HL-60 (cell line): Measurements from ENCODE around the gene GLCE.

Experiments
- DNase-seq, 2 experiments: peaks; one replicate each; pipeline ENCODE4 v3.0.0-alpha.2; 2010 to 2020; ENCODE audit warnings: low read depth in 1 of 2, low spot score in 1 of 2
- H3K27ac ChIP-seq: fragments of 250-450 bp; sonication (Bioruptor Pico); replicated peaks from 2 replicates; pipeline ENCODE4 v1.5.1; 2020; ENCODE audit warnings: mild to moderate bottlenecking, moderate library complexity
- H3K27me3 ChIP-seq: fragments of 250-450 bp; sonication (Bioruptor Pico); 2 replicates; pipeline ENCODE4 v1.5.1; 2021; ENCODE audit warnings: mild to moderate bottlenecking, moderate library complexity; ENCODE audit not compliant: insufficient read depth, poor library complexity, severe bottlenecking
- H3K4me3 ChIP-seq: replicated peaks from 2 replicates; pipeline ENCODE4 v1.5.1; 2011; ENCODE audit warnings: mild to moderate bottlenecking, control low read depth, low read length; ENCODE audit not compliant: insufficient read depth
- GABPA ChIP-seq: IDR thresholded peaks from 2 replicates; pipeline ENCODE4 v1.6.1; 2012; ENCODE audit warnings: low read depth
- POLR2AphosphoS5 ChIP-seq: IDR thresholded peaks from 2 replicates; pipeline ENCODE4 v1.6.1; 2012; ENCODE audit warnings: low read depth
- SPI1 ChIP-seq: IDR thresholded peaks from 2 replicates; pipeline ENCODE4 v1.6.1; 2012; ENCODE audit warnings: low read depth, mild to moderate bottlenecking, borderline replicate concordance
- TF ChIP-seq, protein P1 (sequence below): IDR thresholded peaks from 2 replicates; pipeline ENCODE4 v1.6.1; 2012; ENCODE audit warnings: low read depth; ENCODE audit not compliant: insufficient replicate concordance
- TF ChIP-seq, protein P2 (sequence below): IDR thresholded peaks from one replicate; pipeline ENCODE4 v1.5.1; 2011; ENCODE audit warnings: low read length, control low read depth, inconsistent platforms; ENCODE audit not compliant: insufficient read depth

GLCE gene

DNA sequence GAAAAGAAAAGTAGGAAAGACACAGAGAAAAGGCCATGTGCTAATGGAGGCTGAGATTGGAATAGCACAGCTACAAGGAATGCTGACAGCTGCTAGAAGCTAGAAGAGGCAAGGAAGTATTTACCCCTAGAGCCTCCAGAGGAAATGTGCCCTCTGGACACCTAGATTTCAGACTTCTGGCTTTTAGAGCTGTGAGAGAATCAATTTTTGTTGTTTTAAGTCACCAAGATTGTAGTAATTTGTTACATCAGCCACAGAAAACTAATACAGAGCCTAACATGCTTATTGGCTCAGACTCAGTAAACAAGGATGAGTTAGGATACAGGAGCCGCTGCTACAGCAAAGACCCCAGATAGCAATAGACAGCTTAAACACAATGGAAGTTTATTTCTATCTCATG, 33.1 kb upstream of the GLCE start:
- no peak overlapping the region for H3K4me3 ChIP-seq
- no peak for DNase-seq
- TF ChIP-seq, protein P1, sequence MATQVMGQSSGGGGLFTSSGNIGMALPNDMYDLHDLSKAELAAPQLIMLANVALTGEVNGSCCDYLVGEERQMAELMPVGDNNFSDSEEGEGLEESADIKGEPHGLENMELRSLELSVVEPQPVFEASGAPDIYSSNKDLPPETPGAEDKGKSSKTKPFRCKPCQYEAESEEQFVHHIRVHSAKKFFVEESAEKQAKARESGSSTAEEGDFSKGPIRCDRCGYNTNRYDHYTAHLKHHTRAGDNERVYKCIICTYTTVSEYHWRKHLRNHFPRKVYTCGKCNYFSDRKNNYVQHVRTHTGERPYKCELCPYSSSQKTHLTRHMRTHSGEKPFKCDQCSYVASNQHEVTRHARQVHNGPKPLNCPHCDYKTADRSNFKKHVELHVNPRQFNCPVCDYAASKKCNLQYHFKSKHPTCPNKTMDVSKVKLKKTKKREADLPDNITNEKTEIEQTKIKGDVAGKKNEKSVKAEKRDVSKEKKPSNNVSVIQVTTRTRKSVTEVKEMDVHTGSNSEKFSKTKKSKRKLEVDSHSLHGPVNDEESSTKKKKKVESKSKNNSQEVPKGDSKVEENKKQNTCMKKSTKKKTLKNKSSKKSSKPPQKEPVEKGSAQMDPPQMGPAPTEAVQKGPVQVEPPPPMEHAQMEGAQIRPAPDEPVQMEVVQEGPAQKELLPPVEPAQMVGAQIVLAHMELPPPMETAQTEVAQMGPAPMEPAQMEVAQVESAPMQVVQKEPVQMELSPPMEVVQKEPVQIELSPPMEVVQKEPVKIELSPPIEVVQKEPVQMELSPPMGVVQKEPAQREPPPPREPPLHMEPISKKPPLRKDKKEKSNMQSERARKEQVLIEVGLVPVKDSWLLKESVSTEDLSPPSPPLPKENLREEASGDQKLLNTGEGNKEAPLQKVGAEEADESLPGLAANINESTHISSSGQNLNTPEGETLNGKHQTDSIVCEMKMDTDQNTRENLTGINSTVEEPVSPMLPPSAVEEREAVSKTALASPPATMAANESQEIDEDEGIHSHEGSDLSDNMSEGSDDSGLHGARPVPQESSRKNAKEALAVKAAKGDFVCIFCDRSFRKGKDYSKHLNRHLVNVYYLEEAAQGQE = no peak
- TF ChIP-seq, protein P2, sequence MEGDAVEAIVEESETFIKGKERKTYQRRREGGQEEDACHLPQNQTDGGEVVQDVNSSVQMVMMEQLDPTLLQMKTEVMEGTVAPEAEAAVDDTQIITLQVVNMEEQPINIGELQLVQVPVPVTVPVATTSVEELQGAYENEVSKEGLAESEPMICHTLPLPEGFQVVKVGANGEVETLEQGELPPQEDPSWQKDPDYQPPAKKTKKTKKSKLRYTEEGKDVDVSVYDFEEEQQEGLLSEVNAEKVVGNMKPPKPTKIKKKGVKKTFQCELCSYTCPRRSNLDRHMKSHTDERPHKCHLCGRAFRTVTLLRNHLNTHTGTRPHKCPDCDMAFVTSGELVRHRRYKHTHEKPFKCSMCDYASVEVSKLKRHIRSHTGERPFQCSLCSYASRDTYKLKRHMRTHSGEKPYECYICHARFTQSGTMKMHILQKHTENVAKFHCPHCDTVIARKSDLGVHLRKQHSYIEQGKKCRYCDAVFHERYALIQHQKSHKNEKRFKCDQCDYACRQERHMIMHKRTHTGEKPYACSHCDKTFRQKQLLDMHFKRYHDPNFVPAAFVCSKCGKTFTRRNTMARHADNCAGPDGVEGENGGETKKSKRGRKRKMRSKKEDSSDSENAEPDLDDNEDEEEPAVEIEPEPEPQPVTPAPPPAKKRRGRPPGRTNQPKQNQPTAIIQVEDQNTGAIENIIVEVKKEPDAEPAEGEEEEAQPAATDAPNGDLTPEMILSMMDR = no peak
- TF ChIP-seq GABPA (no peak), SPI1 (no peak), POLR2AphosphoS5 (no peak)
- no peaks in the 10 kb centered on the region for H3K27me3 ChIP-seq
- H3K27ac ChIP-seq = no peak overlapping the region

DNA sequence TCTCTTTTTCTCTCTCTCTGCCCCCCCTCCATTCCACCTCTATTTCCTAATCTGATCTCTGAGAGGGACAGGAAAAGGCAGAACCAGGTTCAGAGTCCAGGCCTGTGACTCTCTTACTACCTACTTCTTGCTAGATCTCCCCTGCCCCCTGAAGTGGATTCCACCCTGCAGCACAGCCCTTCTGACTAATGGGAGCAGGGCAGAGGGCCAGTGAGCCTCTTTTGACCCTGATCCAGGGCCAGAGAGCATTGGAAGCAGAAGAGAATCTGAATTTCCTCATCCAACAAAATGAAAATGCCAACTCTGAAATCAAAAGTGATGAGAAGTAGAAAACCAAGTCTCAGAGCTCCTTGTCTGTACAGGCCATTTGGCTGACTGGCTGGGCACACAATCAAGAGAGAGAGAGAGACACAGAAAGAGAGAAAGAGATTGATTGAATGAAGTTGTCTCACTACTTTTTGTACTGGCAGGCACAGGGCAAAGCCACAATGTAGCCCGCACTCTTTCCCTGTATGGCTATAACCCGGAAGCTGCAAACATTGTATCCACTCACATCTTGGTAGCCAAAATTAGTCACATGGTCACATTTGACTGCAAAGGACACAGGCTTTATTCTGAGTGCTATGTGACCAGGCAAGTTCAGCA, 31.6 kb upstream of the GLCE start:
- Histone ChIP-seq H3K27me3 (no peaks in the 10 kb centered on the region), H3K27ac (no peak overlapping the region), H3K4me3 (no peak overlapping the region)
- DNase-seq = no peak
- TF ChIP-seq SPI1 (no peak), GABPA (no peak), POLR2AphosphoS5 (no peak)
- TF ChIP-seq, protein P2 = no peak
- TF ChIP-seq, protein P1 = no peak

DNA sequence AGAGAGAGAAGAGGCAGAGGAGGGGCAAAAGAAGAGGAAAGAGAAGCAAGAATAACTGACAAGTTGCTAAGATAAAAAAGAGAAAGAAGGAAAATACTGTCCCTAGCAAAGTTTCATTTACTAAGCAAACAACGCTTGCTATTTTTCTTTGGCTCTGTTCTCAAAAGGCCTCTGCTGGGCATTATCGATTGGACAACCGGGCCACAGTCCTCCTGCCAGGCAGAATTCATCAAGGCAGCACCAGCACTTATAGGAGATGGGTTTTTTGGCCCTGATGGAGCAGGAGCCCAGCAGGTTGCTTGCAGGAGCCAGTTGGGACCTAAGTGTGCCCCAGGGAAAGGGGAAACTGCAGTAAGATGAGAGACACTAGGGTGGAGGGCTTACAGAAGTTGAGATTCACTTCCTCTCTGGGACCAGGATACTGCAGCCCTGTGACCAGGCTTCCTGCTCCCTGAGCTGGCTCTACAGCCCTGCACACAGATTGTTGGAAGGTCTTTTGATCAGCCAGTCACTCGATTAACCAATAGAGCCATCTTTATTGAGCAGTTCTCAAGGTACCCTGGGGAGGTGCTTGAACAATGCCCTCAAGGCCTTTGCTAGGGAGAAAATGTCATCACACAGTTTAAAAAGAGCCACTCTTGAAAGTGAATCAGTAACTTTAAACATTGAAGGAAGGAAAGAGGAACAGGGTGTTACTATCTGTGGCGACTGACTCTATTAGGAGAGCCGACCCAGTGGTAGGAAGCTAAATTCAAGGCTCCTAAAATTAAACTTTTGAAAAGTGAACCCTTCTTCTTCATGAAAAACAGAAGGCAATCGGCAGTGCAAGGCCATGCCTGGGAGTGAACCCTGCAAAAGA, 28.8 kb upstream of the GLCE start:
- Histone ChIP-seq H3K27me3 (no peaks in the 10 kb centered on the region), H3K27ac (no peak overlapping the region), H3K4me3 (no peak overlapping the region)
- DNase-seq = peak; percentile 20 to 53
- TF ChIP-seq GABPA (no peak), SPI1 (peak; percentile 89)

DNA sequence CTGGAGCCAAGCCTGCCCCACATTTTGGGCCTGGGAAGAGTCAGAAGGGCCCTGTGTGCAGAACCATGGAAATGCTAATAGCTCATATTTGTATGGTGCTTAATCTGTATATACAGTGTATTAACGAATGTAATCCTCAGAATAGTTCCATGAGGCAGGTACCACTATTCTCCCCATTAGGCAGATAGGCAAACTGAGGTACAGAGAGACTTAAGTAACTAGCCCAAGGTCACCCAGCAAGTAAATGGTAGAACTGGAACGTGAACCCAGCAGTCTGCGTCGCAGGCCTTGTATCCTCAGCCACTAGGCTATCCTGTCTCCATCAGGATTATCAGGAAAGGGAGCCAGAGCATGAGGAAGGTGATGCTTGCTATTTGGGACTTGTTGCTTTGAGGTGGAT, 28.0 kb upstream of the GLCE start:
- no peak for DNase-seq
- no peak overlapping the region for H3K4me3 ChIP-seq
- TF ChIP-seq, protein P1 = no peak
- no peak for TF ChIP-seq SPI1
- TF ChIP-seq POLR2AphosphoS5 = no peak
- TF ChIP-seq, protein P2 = no peak
- TF ChIP-seq GABPA = no peak

More for the DNA sequence above, 28.0 kb upstream of the GLCE start:
- Histone ChIP-seq H3K27me3 (no peaks in the 10 kb centered on the region), H3K27ac (no peak overlapping the region)
